GM12873 (cell line): ENCODE measurements around the gene SPI1.
A peak's percentile ranks its signal among the peaks of the same experiment; 100 is the strongest.

Experiments
- CTCF ChIP-seq: IDR thresholded peaks from 2 replicates; pipeline ENCODE4 v1.5.1; 2012; ENCODE audit warnings: low read depth, mild to moderate bottlenecking, moderate library complexity, low read length, control low read depth; ENCODE audit not compliant: insufficient read depth; ENCODE audit errors: missing control alignments

SPI1 gene

GRCh38 chr11:47357985-47358730 lies 20.2 kb downstream of the SPI1 start:
- TF ChIP-seq CTCF, result no peak

GRCh38 chr11:47356998-47357329 lies 21.4 kb downstream of the SPI1 start:
- TF ChIP-seq CTCF, result no peak

GRCh38 chr11:47356129-47356997 lies 22.0 kb downstream of the SPI1 start:
- TF ChIP-seq CTCF, result no peak

GRCh38 chr11:47355283-47356128 lies 22.8 kb downstream of the SPI1 start:
- peak; percentile 45 for TF ChIP-seq CTCF

GRCh38 chr11:47354913-47355282 lies 23.4 kb downstream of the SPI1 start:
- TF ChIP-seq CTCF, result no peak

- TF ChIP-seq CTCF, result no peak
These were observed 24.2 kb downstream of the SPI1 start for GRCh38 chr11:47353978-47354774.
